DMS 273 (cell line): Measurements from ENCODE around the gene P2RX7.

ENCODE experiments used
- DNase-seq: peaks from one replicate; lab custom pipeline; 2025; ENCODE audit not compliant: unreplicated experiment; lab: John Stamatoyannopoulos, UW

The P2RX7 gene

GRCh38 chr12:121110211-121110940 lies 22.3 kb upstream of the P2RX7 start:
- DNase-seq: peak; percentile 65

DNA sequence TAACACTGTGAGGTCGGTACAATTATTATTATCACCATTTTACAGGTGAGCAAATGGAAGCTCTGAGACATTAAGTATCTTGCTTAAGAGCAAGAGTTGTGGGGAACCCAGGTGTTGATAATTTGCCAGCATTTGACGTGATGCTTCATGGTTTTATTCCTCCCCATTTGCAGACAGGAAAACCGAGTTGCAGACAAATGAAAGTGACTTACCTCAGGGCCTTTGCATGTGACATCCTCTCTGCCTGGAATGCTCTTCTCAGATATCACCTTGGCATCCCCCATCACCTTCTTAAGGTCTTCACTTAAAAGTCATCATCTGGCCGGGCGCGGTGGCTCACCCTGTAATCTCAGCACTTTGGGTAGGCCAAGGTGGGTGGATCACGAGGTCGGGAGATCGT lies 21.0 kb upstream of the P2RX7 start:
- no peak for DNase-seq

GRCh38 chr12:121112496-121112895 lies 20.2 kb upstream of the P2RX7 start:
- no peak for DNase-seq

- no peak for DNase-seq
These were observed 19.6 kb upstream of the P2RX7 start for GRCh38 chr12:121113057-121113456.

DNA sequence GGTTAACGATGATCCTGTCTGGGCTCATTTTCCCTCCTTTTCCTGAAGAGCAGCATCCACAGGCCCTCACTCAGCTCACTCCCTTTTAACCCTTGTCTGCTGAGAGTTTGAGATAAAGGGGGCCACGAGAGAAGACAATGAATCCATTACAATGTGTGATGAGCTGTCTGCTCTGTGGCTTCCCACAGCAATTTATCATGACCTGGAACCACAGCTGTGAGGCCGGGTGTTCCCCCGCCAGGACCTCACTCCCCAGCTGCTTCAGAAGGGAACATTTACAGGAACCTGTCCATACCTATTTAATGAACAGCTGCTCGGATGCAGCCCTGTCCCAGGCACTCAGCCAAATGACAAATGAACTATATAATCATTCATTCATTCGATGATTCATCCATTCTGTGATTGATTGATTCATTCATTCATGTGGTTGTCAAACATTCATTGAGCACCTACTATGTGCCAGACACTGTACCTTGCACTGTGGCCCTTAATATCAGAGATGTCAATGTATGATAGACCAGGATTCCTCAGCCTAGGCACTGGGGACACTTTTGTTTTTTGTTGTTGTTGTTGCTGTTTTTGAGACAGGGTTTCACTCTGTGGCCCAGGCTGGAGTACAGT lies 18.5 kb upstream of the P2RX7 start:
- peak; percentile 14 for DNase-seq

DNA sequence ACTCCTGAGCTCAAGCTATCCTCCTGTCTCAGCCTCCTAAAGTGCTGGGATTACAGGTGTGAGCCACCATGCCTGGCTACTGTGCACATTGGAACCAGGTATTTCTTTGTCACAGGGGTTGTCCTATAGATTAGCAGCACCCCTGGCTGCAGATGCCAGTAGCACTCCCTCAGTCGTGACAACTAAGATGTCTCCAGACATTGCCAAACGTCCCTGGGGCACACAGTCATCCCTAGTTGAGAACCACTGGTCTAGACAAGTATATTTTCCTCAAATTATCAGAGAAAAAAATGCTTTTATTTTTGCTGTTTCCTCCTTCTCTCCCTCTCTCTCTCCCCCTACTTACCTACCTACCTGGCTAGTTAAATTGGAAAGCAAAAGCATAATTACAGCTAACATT lies 17.9 kb upstream of the P2RX7 start:
- DNase-seq: no peak

DNA sequence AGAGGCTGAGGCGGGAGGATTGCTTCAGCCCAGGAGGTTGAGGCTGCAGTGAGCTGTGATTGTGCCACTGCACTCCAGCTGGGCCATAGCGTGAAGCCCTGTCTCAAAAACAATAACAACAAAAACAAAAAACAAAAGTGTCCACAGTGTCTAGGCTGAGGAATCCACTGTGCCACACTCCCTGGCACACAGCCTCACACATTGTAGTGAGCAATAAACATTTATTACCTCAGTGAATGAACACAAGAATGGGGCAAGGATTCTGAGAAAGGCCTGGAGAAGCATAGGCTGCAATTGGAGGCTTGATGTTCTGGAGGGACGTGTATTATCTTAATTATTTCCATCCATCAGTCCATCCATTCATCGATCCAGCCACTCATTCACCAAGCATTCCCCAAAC lies 17.1 kb upstream of the P2RX7 start:
- no peak for DNase-seq

DNA sequence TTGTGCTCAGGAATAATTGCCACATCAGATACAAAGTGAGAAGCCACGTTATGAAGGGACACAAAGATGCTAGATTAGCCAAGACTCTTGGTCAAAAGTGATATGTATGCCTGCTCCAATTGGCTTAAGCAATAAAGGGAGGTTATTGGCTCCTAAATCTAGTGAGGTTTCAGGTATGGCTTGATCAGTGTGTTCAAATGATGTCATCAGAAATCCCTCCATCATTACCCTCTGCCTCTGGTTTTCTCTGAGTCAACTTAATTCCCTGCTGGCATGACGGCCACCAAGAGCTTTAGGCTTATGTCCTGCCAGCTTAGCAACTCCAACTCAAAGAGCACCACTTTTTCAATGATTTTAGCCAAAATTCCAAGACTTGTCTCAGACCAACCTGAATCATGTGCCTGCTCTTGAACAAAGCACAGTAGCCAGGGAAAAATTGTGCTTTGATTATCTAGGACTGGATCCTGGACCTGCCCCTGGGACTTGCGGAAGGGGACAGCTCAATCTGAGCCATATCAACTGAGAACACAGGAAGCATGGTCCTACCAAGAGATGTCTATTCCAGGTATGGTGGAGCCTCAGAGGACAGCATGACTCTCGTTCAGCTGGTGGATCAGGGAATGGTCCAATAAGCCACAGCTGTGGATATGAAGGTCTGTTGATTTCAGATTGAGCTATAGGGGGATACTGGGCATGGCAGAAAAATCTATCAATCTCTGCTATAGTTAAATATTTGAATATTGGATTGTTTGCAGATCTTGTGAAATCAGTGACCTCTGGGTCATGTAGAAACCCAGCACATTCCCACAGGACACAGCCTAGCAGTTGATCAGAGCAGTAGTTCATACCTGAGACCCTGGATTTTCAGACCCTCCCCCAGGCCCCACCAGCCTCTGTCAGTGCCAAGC lies 16.1 kb upstream of the P2RX7 start:
- DNase-seq: no peak

- DNase-seq: no peak
These were observed 15.4 kb upstream of the P2RX7 start for GRCh38 chr12:121117226-121117777.

- DNase-seq: no peak
These were observed 12.4 kb upstream of the P2RX7 start for GRCh38 chr12:121120323-121120722.

GRCh38 chr12:121120989-121121755 lies 11.5 kb upstream of the P2RX7 start:
- no peak for DNase-seq

GRCh38 chr12:121121805-121122204 lies 10.9 kb upstream of the P2RX7 start:
- no peak for DNase-seq

GRCh38 chr12:121123488-121123887 lies 9.2 kb upstream of the P2RX7 start:
- DNase-seq: no peak

DNA sequence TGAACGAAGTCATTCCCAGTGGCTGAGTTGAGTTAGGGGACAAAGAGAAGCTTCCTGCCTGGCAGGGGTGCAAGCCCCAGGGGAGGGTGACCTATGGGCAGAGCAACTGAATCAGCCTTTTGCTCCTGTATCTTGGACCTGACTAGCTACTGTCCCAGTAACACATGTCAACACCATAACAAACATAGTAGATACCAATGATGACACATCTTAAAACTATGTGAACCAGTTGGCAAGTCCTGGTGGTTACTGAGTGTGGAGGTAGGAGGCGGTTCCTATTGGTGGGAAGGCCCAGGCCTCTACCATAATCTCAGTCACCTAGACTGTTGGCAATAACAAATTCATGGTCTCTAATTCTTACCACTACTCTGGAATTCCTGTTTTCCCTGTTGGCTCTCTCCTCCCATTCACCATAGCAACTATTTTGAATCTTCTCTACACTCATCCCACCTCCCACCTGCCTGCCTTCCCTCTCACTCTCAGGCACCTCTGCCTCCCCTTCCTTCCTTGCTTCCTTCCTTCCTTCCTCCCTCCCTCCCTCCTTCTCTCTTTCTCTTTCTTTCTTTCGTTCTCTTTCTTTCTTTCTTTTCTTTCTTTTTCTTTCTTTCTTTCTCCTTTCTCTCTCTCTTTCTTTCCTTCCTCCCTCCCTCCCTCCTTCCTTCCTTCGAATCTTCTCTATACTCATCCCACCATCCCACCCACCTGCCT lies 8.1 kb upstream of the P2RX7 start:
- peak; percentile 11 for DNase-seq

DNA sequence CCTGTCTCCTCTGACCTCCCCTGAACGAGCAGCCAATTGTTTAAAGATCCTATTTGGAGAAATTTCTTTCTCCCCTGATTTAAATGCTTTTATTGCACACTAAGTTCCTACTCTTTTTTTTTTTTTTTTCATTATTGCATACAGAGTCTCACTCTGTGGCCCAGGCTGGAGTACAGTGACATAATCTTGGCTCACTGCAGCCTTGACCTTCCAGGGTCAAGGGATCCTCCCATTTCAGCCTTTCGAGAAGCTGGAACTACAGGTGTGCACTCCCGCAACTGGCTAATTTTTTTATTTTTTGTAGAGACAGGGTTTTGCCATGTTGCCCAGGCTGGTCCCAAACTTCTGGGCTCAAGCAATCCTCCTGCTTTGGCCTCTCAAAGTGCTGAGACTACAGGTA lies 5.2 kb upstream of the P2RX7 start:
- DNase-seq: no peak

DNA sequence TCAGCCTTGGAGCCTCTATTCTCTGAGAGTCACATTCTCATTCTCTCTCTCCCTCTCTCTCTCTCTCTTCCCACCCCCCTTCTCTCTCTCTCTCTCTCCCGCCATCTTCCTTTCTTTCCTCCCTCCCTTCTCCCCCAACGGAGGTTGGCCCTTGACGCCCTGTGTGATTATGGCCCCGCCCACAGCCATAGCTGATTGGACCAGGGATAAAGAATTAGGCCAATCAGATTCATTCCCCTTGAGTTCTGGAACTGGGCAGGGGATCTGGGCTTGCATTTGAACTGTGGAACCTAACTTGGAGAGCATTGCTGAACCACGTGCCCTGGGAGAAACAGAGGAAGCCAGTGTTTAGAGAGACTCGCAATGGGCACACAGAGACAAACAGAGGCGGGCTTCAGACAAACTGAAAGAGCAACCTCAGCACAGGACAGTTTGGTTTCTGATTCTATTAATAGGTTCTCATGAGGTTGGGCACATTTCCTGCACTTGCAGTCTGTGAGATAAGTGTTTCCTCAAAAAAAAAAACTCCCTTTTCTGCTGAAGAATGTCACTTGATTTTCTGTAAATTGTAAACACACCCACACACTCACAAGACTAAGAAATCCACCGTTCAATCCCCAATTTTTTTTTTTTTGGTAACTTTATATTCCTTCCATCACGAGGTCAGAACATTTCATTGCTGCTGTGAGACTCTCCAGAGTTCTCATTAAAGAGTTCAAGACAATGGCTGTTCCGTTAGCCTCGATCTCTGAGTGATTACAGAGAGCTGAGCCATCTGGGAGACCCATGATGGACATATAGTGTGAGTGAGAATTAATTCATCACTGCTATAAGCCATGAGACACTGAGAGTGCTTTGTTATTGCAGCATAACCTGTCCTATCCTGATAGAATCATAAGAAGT lies 3.5 kb upstream of the P2RX7 start:
- peak; percentile 10 for DNase-seq

DNA sequence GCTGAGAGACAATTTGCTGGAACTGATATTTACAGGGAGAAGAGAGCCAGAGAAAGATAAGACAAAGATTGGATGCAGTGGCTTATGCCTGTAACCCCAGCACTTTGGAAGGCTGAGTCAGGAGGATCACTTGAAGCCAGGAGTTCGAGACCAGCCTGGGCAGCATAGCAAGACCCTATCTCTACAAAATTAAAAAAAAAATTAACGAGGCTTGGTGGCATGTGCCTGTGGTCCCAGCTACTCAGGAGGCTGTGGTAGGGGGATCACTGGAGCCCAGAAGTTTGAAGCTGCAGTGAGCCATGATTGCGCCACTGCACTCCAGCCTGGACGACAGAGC lies 2.9 kb upstream of the P2RX7 start:
- DNase-seq: no peak

DNA sequence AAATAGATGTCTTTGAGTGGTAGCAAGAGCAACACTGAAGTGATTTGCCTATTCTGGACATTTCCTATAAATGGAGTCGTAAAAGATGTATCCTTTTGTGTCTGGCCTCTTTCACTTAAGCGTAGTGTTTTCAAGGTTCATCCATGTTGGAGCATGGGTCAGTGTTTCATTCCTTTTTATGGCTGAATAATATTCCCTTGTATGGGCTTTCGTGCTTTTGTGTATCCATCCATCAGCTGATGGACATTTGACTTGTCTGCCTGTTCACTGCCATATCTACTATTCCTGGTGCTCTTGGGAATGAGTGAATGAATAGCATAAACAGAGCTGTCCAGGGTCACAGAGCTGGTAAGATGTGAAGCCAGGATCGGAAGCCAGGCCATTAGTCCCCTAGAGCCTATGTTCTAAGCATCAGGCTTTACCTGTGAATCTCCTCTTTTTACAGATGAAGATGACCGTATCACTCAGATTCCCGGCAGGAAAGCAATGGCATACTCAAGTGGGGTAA lies 1.8 kb upstream of the P2RX7 start:
- no peak for DNase-seq

DNA sequence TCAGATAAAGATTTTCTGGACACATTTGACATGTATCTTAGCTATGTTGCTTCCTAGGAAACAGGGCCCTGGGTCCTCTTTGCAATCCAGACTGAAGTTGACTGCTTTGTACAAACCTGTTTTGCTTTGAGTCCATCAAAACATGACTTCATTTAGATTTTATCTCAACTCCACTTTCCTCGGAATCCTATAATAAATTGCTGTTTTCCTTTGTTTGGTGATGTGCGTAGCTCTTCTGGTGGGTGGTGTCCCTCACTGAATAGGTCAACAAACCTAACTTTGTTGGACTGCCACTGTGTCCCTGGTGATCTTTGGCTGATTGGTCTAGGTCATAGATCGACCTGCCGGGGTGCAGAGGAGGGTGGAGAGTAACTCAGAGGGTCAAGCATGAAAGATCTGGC lies 735 bp upstream of the P2RX7 start:
- DNase-seq: peak; percentile 5
